Measurements from ENCODE around the gene ZNF484. TPM values are rescaled to one million over a fixed set of nuclear protein-coding genes. Genes with fewer than 3 reads are reported as not detected.
"Not testable (repeated sequence)": the region's sequence is repeated elsewhere in the genome, so short reads cannot be mapped to it uniquely, and the experiment has no call there.

The ZNF484 gene
- polyA plus RNA-seq, 1 experiment: 5.2 TPM

GRCh38 chr9:92887880-92888338 lies 10.1 kb upstream of the ZNF484 start:
- Histone ChIP-seq H3K27ac (ENCODE audit: low read depth, low read length) (no peak overlapping the region), H3K9me3 (ENCODE audit: control insufficient read depth, insufficient read depth, low read length) (no peaks in the 10 kb centered on the region; the same call in 1 of the 2 replicates), H3K4me3 (ENCODE audit: low read depth, low read length) (no peak overlapping the region), H3K27me3 (ENCODE audit: control insufficient read depth, insufficient read depth, low read length) (peaks cover 8% of the 10 kb centered on the region)
- ChIA-PET POLR2A (no interaction called here), CTCF (no interaction called here)
- DNase-seq (ENCODE audit: low read depth, low spot score): no peak
- no peak for TF ChIP-seq CTCF (IDR thresholded peaks at IDR 0.05; ENCODE audit: low read depth, low read length)

GRCh38 chr9:92886846-92887610 lies 9.2 kb upstream of the ZNF484 start:
- H3K27ac ChIP-seq (ENCODE audit: low read depth, low read length); DNase-seq (ENCODE audit: low read depth, low spot score); POLR2A ChIA-PET; H3K9me3 ChIP-seq (ENCODE audit: control insufficient read depth, insufficient read depth, low read length); H3K27me3 ChIP-seq (ENCODE audit: control insufficient read depth, insufficient read depth, low read length); H3K4me3 ChIP-seq (ENCODE audit: low read depth, low read length); CTCF ChIA-PET: not testable (repeated sequence)

- POLR2A ChIA-PET; CTCF ChIA-PET; H3K4me3 ChIP-seq (ENCODE audit: low read depth, low read length); H3K9me3 ChIP-seq (ENCODE audit: control insufficient read depth, insufficient read depth, low read length); H3K27me3 ChIP-seq (ENCODE audit: control insufficient read depth, insufficient read depth, low read length); DNase-seq (ENCODE audit: low read depth, low spot score); H3K27ac ChIP-seq (ENCODE audit: low read depth, low read length): not testable (repeated sequence)
Observed at GRCh38 chr9:92883666-92884405, 6.0 kb upstream of the ZNF484 start.

DNA sequence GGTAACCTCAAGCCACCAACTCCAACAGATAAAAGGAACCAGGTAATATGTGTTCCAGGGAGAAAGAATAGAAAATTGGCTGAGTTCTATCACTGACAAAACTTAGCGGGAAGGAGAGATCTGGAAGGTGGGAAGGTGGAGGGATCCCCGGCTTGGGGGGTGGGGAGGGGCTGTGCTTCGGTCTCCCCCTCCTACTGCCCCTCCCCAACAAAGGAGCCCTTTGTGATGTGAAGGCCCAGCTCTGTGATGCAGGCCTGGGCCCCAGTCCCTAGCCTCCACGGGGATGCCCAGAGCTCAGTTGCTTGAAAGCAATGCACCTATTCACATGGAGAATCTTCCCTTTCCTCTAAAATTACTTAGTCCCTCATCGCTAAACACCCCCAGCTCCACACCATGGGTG lies 4.4 kb upstream of the ZNF484 start:
- H3K27me3 ChIP-seq (ENCODE audit: control insufficient read depth, insufficient read depth, low read length): peaks cover 3% of the 10 kb centered on the region
- no peak overlapping the region for H3K4me3 ChIP-seq (ENCODE audit: low read depth, low read length)
- ChIA-PET POLR2A (no interaction called here), CTCF (no interaction called here)
- DNase-seq (ENCODE audit: low read depth, low spot score): no peak
- TF ChIP-seq CTCF (IDR thresholded peaks at IDR 0.05; ENCODE audit: low read depth, low read length): no peak
- H3K27ac ChIP-seq (ENCODE audit: low read depth, low read length): no peak overlapping the region
- no peaks in the 10 kb centered on the region for H3K9me3 ChIP-seq (ENCODE audit: control insufficient read depth, insufficient read depth, low read length)

GRCh38 chr9:92875373-92875772 lies 2.5 kb downstream of the ZNF484 start:
- POLR2A ChIA-PET: no interaction called here
- Histone ChIP-seq H3K4me3 (ENCODE audit: low read depth, low read length) (no peak overlapping the region), H3K9me3 (ENCODE audit: control insufficient read depth, insufficient read depth, low read length) (no peaks in the 10 kb centered on the region), H3K27ac (ENCODE audit: low read depth, low read length) (no peak overlapping the region), H3K27me3 (ENCODE audit: control insufficient read depth, insufficient read depth, low read length) (no peaks in the 10 kb centered on the region)
- DNase-seq (ENCODE audit: low read depth, low spot score): no peak
- CTCF ChIA-PET: no interaction called here
- TF ChIP-seq CTCF (IDR thresholded peaks at IDR 0.05; ENCODE audit: low read depth, low read length): no peak

GRCh38 chr9:92870289-92870688 lies 7.5 kb downstream of the ZNF484 start:
- H3K27me3 ChIP-seq (ENCODE audit: control insufficient read depth, insufficient read depth, low read length): no peaks in the 10 kb centered on the region
- DNase-seq (ENCODE audit: low read depth, low spot score): no peak
- POLR2A ChIA-PET: interaction anchor here (0.6 kb wide), 1 partner anchor 18 kb away, joined by 8 read pairs; no protein-coding TSS in a partner anchor
- CTCF ChIA-PET: no interaction called here
- no peak overlapping the region for H3K27ac ChIP-seq (ENCODE audit: low read depth, low read length)
- H3K9me3 ChIP-seq (ENCODE audit: control insufficient read depth, insufficient read depth, low read length): peaks cover 3% of the 10 kb centered on the region
- H3K4me3 ChIP-seq (ENCODE audit: low read depth, low read length): no peak overlapping the region
- TF ChIP-seq CTCF (IDR thresholded peaks at IDR 0.05; ENCODE audit: low read depth, low read length): no peak

DNA sequence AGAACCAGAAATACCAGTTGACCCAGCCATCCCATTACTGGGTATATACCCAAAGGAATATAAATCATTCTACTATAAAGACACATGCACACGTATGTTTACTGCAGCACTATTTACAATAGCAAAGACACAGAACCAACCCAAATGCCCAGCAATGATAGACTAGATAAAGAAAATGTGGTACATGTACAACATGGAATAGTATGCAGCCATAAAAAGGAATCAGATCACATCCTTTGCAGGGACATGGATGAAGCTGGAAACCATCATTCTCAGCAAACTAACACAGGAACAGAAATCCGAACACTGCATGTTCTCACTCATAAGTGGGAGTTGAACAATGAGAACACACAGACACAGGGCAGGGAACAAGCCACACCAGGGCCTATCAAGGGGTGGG lies 11.2 kb downstream of the ZNF484 start:
- H3K4me3 ChIP-seq (ENCODE audit: low read depth, low read length); POLR2A ChIA-PET; H3K27ac ChIP-seq (ENCODE audit: low read depth, low read length); DNase-seq (ENCODE audit: low read depth, low spot score); H3K9me3 ChIP-seq (ENCODE audit: control insufficient read depth, insufficient read depth, low read length); CTCF ChIA-PET; H3K27me3 ChIP-seq (ENCODE audit: control insufficient read depth, insufficient read depth, low read length): not testable (repeated sequence)

Measured in AG04450 (cell line).